ENCODE data around the gene SHROOM3.
"Not testable (repeated sequence)": the region's sequence is repeated elsewhere in the genome, so short reads cannot be mapped to it uniquely, and the experiment has no call there.

SHROOM3 gene

DNA sequence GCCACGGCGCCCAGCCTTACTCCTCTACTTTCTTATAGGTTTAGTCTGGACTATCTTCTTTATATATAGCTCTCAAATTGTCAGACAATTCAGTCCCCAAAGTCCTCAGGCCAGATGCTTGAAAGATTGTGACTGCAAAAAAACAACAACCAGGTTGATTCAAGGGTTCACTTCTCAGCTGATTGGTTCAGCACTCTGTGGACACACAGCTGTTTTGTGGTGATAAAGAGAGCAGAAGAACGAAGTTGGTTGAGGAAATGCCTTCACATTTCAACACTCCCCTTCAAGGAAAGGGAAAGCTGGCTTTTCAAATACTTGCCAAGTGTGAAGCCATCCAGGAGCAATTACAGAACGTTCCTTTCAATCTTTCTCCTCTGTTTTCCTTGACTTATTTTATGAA is 166.8 kb downstream of the SHROOM3 start:
- DNase-seq, result no peak

DNA sequence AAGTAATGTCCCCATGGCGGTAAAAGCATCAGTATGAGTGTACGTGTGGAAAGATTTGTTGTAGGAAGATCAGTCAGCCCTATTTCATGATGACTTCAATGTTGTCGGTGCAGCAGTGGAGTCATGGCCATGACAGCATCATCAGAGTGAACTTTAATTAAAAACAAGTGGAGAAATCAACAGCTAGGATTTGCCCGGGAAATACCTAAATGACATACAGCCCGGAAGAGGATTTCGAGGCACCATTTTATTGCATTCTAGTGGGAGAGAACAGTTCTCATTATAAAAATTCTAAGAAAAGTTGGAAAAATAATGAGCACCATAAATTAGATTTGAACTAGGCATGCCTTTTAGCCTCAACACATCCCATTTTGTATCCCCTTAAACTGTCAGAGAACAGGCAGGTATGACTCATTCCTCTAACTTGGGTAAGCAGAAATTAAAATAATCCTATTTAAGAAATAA is 170.1 kb downstream of the SHROOM3 start:
- no peak for DNase-seq

DNA sequence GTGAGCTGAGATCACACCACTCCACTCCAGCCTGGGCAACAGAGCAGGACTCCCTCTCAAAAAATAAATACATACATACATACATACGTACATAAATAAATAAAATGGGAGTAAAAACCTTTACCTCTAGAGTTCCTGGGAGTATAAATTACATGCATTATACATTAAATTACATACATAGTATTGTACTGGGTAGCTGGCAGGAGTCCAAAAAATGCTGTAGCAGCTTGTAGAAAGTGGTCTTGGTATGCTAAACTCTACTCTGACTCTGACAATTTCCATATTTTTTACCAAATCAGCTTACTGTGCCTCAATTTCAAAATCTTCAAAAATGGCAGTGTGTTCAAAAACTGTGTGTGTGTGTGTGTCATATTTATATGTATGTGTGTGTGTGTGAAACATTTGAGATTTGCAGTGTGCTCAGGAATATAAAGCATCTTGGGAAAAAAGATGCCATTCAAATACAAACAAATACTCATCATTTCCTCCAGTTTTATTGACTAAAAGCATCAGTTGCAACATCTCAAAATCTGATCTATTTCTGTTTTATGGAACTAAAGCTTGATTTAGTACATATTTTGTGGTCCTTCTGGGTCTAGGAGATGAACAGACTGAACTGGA is 171.7 kb downstream of the SHROOM3 start:
- no peak for DNase-seq

DNA sequence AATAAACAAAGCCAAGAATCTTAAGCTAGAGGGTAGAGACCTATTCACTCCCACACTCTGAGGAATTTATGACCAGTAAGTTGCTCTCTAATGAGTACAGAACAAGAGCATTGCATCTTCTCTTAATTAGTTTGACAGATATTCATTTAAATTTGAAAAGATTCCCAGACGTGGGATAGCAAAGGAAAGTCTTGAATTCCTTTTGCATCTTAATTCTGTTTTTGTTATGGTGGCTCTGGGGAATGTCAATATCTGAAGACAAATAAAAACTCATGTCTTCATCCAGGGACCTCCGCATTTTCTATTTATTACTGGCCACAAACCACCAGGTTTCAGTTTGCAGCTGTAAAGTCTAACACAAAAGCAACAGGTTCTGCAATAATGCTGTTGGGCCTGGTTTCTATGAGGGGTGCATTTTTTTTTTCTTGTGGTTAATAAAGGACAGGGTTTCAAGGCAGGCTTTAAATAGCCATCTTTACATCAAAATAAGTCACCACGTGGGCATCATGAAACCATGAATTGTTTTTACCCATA is 172.3 kb downstream of the SHROOM3 start:
- no peak for DNase-seq

DNA sequence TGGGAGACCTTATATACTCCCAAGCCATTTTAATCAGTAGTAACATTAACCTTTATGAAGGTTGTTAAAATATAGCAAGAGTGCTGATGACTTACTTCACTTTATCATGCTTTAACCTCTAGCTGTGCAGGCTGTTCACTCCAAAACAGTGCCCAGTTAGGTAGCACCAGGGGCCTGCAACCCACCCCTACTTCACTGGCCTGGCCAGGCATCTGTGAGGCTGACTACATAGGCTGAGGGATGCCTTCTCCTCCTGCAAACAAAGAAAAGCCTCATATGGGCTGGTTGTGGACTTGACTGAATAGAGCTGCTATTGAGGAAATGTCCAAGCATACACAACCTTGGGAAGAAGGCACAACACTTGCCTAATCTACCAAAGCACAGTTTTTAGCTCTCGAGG is 172.8 kb downstream of the SHROOM3 start:
- no peak for DNase-seq

DNA sequence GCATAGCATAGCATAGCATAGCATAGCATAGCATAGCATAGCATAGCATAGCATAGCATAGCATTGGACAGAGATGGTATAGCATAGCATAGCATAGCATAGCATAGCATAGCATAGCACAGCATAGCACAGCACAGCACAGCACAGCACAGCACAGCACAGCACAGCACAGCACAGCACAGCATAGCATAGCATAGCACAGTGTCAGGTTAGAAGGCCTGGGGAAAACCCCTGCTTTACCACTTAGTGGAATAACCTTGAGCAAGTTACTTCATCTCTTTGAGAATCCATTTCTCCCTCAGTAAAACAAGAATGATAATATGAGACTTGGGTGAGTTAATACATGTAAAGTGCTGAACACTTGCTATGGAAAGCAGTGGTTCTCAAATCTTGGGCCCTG is 173.5 kb downstream of the SHROOM3 start:
- not testable (repeated sequence) for DNase-seq

DNA sequence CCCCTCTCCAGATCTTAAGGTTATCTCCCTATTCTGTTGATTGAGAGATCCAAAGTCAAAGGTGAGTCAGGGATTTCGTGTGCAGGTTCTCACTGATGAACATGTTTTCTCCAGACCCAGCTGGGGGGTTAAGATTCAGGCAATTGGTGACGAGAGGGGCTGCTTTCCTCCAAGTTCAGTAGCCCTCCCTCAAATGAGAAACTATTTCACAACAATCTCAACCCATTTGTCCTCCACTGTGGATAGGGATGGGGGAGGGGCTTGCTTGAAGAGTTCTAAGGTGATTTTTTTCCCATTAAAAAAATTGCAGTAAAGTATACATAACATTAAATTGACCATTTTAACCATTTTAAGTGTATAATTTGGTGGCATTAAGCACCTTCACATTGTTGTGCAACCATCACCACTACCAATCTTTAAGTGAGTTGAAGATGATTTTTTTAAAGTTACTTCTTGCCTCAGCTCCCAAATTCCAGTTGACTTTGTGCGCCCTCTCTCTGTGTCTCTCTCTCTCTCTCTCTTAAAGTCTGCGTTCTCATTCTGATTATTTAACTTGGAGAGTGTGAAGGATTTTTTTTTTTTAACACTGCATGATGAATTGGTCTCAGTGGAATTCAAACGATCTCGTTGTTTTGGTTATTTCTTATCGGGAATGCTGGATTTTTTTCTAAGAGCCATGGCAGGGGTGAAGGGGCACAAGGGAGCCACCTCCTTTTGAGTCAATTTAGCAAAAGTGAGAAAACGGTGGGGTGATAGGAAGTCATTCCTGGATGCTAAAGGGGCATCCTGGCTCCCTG is 175.9 kb downstream of the SHROOM3 start:
- DNase-seq, result no peak

DNA sequence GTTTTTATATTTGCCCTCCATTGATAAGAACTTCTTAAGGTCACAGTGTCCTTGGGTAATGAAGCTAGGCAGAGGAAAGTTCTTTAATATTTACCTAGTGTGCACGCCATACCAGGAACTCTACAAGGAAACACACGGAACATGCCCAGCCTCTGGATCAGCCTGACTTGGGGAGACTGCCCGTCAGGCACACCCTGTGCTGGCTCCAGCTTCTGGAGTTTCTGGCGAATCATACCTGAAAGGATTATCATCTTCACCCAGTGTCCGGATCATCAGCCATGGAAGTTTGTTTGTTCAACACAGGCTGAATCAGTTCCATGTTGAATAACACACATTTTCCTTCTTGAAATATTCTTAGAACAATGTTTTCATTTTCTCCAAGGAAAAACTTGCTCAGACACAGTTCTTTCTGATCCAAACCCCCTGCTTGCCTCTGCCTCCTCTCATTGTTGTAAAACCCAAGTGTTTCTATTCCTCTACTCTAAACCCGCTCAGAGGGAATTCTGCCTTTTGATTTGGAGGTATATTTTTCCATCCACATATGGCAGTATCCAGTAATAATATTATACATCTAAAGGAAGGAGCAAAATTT is 176.7 kb downstream of the SHROOM3 start:
- no peak for DNase-seq

DNA sequence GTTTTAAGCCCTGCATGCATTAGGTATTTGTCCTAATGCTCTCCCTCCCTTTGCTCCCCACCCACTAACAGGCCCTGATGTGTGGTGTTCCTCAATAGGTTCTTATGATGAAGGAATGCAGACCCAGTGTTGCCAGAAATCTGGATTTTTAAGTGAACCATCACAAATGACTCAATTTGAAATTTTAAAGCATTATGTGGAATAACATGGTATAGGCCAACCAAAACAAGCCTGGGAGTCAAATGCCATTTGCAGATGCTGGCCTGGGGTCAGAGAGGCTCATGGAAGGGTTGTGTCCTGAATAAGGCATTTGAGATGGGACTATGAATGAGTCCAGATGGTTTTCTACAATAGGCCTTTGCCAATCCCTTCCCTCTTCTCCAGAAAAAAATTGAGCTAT is 179.6 kb downstream of the SHROOM3 start:
- DNase-seq, result no peak

DNA sequence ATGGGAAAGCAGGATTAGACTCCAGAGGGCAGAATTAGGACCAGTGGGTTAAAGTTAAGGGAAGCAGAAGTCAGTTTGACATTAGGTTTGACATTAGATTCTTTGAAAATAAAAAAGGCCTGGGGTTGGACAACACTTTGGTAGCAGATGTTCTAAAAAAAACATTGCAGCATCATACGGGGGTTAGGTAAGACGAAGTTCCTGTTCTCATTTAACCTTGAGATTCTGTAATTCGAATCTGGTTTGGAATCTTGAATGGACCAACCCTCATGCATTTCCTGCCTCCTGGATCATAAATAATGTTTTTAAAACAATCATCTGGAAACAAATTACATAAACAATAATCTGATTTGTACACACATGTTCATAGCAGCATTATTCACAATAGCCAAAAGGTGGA is 181.0 kb downstream of the SHROOM3 start:
- no peak for DNase-seq

DNA sequence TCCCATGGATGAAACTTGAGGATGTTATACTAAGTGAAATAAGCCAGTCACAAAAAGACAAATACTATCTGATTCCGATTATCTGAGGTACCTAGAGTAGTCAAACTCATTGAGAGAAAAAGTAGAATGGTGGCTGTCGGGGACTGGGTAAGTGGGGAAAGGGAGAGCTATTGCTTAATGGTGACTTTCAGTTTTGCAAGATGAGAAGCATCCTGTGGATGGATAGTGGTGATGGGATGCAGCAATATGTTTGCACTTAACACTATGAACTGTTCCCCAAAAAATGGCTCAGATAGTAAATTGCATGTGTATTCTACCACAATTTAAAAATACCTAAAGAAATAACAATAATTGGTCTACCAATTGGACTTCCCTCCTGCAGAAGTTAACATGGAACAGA is 181.5 kb downstream of the SHROOM3 start:
- no peak for DNase-seq

DNA sequence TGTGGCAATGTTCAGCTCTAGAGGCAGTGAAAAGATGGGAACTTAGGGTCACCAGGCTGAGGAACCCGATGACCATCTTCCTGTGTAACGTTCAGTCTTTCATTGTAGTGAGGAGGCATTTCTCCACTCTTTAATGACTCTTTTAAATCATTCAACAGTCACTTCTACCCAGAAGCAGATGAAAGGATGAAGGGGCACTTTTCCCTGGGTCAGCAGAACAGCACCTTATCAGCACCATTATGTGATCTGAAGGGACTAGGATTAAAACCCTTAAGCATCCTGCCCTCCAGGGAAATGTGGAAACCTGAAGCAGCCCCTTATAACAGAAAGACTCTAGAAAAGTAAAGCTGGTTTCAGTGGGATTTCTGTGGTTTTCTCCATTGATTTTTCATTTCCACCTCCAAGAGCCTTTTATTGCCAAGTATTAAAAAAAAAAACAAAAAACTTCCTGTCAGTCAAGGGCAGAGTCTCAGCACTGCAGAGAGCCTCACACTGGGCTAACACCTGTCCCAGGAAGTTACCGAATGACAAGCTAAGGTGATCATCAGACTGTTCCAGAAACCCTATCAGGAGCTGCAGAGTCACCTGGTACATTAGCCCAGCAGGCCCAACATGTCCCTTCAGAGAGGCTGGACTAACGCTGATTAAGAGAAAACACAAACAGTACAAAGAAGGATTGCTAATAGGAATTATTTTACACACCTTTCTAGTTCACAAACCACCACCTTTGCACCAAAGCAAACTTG is 185.9 kb downstream of the SHROOM3 start:
- DNase-seq, result no peak

DNA sequence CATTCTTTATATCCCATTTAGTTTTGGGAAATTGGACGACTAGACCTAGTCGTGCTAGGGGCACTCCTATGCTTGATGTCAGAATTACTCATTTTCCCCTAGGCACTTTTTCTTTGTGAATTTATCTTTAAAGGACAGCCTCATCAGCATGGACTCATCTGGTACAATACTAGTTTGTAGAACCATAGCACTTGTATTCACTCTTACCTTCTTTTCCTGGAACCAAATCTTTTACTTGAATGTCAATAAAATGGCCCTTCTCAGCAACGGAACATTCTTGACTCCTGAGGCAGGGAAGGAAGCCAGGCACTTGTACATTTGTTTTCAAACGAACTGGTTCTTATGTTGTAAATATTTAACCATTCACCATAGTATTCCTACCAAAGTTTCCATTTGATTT is 187.1 kb downstream of the SHROOM3 start:
- no peak for DNase-seq

DNA sequence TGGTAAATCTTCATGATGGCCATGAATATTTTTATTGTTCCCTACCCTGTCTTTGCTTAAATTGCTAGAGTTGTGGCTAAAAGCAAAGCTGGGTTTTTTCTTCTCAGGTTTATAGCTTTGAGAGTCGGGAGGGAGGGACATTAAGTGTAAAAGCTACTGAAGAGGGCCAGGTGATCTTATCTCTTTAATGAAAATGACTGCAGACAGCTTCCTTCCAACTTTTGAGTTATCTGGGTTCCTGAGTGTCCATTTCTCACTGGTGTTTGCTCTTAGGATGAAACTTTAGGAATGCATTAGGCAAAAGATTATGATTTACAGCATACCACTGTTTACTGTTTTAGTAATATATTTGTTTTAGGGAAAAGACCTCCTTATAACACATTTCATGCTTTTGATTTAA is 187.7 kb downstream of the SHROOM3 start:
- no peak for DNase-seq

DNA sequence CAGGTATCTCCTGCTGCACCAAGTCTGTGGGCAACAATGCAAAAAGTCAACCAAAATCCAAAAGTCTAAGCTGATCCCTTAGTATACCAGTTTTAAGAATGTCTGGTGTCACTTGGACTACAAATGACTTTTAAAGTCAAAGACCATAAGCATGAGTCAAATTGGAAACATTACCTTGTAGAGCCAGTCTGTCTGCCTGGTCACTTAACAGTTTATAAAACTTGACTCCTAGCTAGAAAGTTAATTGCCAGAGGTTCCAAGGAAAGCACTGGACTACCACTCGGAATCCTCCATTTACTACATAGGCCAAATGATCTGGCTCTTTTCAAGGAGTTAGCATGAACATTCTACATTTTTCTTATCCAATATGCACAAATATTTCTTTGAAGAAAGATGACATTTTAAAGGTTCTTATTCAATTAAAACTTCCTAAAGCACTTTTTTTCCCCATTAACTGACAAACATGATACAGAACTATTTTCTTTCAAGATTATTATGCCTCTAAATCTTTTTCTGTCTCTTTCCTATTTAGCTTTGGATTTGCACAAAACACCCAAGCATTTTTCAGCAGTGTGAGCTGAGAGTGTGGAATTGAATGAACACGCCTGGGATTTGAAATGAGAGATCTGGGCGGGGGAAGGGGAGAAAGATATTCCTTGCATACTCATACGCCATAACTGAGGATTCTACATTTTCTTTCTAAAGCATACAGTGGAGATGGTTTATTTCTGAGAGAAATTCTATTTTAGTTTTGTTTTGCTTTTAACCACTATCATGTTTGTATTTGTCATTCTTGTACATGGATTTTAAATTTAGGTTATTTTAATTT is 188.4 kb downstream of the SHROOM3 start:
- no peak for DNase-seq

DNA sequence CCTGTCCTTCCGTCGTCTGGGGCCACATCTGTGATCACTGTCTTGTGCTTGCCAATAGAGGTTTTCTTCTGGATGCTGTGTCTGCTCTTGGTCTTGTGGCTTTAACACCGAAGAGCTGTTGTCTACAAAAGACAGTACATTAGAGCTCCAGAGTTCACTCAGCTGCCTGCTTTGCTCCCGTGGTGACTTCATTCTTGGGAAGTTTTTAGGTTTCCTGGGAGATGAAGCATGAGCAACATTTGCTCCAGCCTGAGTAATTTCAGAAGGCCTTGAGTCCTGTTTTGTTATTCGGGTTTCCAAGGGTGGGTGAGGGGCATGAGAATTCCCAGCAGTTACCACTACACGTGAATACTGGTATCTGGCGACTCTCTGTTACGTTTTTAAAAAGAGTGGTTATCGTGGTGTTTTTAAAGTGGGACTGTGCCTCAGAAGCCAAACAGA is 189.2 kb downstream of the SHROOM3 start:
- DNase-seq, result no peak

DNA sequence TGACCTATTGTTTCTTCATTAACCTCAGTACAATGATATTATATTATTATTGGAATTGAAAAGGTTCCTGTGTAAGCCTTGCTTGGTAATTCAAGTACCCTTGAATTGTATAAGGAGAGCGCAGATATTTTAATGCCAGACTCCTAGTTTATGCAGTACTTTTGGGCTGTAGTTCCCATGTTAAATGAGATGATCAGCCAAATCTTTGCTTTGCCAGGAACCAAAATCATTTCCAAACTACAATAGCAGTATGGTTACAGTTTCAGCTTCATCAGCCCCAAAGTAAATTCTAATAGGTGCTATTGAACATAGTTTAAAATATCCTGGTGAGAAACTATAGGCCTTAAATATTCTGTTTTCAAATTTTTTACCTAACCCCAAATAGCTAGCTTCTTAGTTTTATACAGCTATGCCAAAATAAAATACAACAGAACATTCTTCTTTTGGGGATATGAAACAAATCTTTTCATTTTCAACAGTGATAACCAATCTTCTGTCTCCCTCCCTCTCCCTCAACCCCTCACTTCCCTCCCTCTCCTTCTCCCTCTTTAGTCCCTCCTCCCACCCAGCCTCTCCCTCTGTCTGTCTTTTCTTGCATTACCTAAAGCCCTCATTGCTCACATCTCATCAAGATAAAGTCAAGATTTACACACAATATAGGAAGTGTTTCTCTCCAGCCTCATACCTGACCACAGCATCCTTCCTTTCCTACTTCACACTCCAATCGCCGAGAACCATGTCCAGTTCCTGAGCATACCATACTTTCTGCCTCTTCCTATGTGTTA is 190.1 kb downstream of the SHROOM3 start:
- no peak for DNase-seq

DNA sequence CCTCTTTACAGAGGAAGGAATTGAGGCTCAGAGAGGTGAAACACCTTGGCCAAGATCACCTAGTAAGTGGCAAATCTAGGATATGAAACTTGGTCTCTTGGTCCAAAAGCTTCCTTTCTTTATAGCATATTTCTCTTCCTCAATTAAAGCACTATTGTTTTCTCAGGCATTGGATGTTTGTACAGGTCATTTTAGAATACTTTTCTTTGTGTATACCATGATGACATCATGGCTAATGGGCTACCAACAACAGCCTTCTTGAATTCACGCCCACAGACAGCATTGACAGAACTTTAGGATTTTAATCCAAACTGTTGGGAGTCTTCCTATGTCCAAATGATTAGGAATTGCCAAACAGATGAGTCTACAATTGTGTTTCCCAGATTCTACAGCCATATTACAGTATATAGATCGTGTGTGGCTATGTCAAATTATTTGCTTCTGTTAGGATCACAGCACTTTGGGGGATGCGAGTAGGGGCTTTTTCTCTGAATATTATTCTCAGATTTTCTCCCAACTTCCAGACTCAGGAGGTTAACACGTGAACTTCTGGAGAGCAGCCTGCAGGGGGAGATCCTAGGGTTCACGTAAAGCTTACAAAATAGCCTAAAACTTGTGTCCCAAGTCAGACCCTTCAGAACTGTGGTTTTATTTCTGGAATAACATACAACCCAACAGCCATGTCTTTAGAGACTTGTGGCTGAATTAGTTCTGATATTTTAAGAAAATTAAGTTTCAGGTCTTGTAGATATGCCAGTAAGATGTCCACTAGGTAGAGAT is 191.8 kb downstream of the SHROOM3 start:
- DNase-seq, result no peak

DNA sequence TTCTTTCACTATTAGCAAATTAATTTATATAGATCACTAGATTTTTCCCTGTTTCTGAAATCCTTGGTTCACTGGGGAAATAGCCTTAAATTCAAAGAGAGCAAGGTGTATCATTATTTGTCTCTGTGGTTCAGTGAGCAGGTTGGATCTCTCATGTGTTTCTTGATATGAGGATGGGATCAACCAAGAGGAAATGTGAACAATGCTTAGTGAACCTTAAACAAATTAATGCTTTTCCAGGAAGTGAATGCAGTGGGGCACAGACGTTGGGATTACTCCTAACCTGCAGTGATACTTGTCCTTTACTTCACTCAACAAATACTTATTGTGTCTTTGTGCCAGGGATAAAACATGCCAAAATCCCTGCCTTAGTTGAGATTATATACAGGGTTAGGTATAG is 193.2 kb downstream of the SHROOM3 start:
- DNase-seq, result no peak

DNA sequence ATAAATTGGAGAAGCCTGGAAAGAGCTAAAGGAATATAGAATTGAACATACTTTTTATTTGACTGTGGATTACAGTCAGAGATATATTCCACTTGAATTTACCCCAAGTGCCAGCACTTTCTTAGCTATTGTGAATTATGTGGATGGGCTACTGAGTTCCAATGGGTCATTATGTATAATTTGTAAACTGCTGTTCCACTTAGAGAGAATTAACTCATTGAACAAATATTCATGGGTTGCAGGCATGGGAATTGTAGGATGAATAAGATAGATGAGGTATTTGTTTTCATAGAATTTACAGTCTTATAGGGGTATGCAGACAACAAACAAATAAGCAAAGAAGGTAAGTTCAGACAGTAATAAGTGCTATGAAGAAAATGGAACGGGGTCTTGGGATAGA is 195.7 kb downstream of the SHROOM3 start:
- no peak for DNase-seq

DNA sequence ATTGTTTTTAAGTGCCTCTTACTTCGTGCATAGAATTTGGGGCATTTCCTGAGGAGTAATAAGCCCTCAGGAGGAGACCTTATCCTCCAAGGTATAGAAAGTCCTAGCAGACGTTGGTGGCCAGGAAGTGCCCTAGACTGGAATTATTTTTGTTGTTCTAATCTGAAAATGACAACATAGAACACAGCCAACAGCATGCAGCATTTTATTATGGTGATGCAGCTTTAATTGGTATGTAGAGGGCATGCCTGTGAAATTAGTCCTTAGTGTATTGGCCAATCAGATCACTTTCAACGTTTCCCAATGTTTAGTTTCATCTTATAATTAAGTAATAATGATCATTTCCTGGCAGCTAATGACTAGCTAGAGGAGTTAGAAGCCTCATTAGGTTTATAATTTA is 199.2 kb downstream of the SHROOM3 start:
- no peak for DNase-seq

All from CD4-positive, alpha-beta T cell treated with Interleukin-4 for 1 hour (primary cell).